ENCODE results near the gene DDX56. TPM values are rescaled to one million over a fixed set of nuclear protein-coding genes. Genes with fewer than 3 reads are reported as not detected.

DDX56 gene
- total RNA-seq, 2 donors from 2014 or later, result 52.9 to 60.6 TPM

DNA sequence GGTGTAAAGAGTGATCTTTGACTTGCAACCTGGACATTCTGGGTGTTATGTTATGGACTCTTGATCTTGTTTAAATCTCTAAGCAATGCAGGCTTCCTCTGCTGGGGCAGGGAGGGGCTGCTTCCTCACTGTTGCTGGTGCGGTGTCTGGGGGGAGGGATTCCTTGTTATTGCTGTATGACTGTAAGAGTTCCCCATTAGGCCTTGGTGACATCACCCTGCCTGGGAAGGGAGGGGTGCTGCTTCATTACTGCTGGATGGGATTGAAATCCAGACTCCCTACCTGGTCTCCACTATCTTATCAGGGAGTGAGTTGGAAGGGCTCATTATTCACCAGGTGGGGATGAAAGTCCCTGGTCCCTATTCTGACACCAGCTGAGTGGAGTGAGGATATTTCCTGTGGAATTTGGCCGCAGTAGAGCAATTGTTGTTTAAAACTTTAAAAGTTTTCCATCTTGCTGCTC, 41.5 kb upstream of the DDX56 start:
- Histone ChIP-seq H3K36me3 (no peaks in the 10 kb centered on the region), H3K27me3 (replicated peaks; ENCODE audit: insufficient read depth) (no peaks in the 10 kb centered on the region), H3K4me3 (no peak overlapping the region), H3K27ac (no peak overlapping the region), H3K4me1 (replicated peaks) (peaks cover 6% of the 10 kb centered on the region), H3K9me3 (no peaks in the 10 kb centered on the region)
- no peak for DNase-seq (ENCODE audit: low spot score)
- 79% methylated on average over 2 of the region's 2 CpGs for WGBS
- TF ChIP-seq POLR2AphosphoS5 (IDR thresholded peaks at IDR 0.05) (no peak), POLR2A (IDR thresholded peaks at IDR 0.05) (no peak)
- TF ChIP-seq, protein P1, sequence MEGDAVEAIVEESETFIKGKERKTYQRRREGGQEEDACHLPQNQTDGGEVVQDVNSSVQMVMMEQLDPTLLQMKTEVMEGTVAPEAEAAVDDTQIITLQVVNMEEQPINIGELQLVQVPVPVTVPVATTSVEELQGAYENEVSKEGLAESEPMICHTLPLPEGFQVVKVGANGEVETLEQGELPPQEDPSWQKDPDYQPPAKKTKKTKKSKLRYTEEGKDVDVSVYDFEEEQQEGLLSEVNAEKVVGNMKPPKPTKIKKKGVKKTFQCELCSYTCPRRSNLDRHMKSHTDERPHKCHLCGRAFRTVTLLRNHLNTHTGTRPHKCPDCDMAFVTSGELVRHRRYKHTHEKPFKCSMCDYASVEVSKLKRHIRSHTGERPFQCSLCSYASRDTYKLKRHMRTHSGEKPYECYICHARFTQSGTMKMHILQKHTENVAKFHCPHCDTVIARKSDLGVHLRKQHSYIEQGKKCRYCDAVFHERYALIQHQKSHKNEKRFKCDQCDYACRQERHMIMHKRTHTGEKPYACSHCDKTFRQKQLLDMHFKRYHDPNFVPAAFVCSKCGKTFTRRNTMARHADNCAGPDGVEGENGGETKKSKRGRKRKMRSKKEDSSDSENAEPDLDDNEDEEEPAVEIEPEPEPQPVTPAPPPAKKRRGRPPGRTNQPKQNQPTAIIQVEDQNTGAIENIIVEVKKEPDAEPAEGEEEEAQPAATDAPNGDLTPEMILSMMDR (IDR thresholded peaks at IDR 0.05), result no peak
- intact Hi-C loops (cut with DNase I), result no loop called here

DNA sequence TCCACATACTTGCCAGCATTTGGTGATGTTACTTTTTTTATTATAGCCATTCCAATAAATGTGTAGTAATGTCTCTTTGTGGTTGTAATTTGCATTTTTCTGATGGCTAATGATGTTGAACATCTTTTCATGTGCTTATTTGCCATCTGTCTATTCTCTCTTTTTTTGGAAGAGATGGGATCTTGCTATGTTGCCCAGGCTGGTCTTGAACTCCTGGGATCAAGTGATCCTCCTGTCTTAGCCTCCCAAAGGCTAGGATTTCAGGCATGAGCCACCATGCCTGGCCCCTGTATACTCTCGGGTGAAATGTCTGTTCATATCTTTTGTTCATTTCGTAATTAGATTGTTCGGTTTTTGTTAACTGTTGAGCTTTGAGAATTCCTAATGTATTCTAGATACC, 36.1 kb upstream of the DDX56 start:
- Histone ChIP-seq H3K4me3 (no peak overlapping the region), H3K4me1 (replicated peaks) (no peaks in the 10 kb centered on the region), H3K9me3 (no peaks in the 10 kb centered on the region), H3K36me3 (no peaks in the 10 kb centered on the region), H3K27me3 (replicated peaks; ENCODE audit: insufficient read depth) (no peaks in the 10 kb centered on the region), H3K27ac (no peak overlapping the region)
- 92% methylated on average over 3 of the region's 3 CpGs for WGBS
- intact Hi-C loops (cut with DNase I), result loop anchor here (10.0 kb wide), 2 partner anchors 135 to 375 kb away; partner anchors contain the start of gene ZMIZ2
- TF ChIP-seq POLR2A (IDR thresholded peaks at IDR 0.05), result no peak
- no peak for TF ChIP-seq POLR2AphosphoS5 (IDR thresholded peaks at IDR 0.05)
- TF ChIP-seq, protein P1 (IDR thresholded peaks at IDR 0.05), result no peak
- DNase-seq (ENCODE audit: low spot score), result no peak

DNA sequence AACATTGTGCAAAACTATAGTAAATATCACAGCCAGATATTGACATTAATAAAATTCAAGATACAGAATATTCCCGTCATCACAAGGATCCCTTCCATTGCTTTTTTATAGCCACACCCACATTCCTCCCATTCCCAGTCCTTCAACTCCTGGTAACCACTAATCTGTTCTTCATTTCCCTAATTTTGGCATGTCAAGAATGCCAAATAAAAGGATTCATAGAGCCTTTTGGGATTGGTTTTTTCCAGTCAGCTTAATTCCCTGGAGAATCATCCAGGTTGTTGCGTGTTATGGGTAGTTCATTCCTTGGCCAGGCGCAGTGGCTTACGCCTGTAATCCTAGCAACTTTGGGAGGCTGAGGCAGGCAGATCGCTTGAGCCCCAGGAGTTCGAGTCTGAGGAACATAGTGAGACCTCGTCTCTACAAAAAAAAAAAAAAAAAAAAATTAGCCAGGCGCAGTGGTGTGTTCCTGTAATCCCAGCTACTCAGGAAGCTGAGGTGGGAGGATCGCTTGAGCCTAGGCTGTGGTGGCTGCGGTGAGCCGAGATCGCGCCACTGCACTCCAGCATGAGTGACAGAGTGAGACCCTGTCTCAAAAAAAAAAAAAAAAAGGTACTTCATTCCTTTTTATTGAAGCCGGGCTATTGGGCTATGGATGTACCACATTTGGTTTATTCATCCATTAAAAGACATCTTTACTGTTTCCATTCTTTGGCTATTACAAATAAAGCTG, 35.4 kb upstream of the DDX56 start:
- no peak overlapping the region for H3K27ac ChIP-seq
- H3K27me3 ChIP-seq (replicated peaks; ENCODE audit: insufficient read depth), result no peaks in the 10 kb centered on the region
- H3K4me3 ChIP-seq, result no peak overlapping the region
- H3K9me3 ChIP-seq, result no peaks in the 10 kb centered on the region
- intact Hi-C loops (cut with DNase I), result loop anchor here (10.0 kb wide), 2 partner anchors 136 to 376 kb away; partner anchors contain the start of gene ZMIZ2
- 73% methylated on average over 14 of the region's 14 CpGs for WGBS
- no peaks in the 10 kb centered on the region for H3K4me1 ChIP-seq (replicated peaks)
- no peak for TF ChIP-seq POLR2A (IDR thresholded peaks at IDR 0.05)
- TF ChIP-seq POLR2AphosphoS5 (IDR thresholded peaks at IDR 0.05), result no peak
- TF ChIP-seq, protein P1 (IDR thresholded peaks at IDR 0.05), result no peak
- H3K36me3 ChIP-seq, result no peaks in the 10 kb centered on the region
- no peak for DNase-seq (ENCODE audit: low spot score)

DNA sequence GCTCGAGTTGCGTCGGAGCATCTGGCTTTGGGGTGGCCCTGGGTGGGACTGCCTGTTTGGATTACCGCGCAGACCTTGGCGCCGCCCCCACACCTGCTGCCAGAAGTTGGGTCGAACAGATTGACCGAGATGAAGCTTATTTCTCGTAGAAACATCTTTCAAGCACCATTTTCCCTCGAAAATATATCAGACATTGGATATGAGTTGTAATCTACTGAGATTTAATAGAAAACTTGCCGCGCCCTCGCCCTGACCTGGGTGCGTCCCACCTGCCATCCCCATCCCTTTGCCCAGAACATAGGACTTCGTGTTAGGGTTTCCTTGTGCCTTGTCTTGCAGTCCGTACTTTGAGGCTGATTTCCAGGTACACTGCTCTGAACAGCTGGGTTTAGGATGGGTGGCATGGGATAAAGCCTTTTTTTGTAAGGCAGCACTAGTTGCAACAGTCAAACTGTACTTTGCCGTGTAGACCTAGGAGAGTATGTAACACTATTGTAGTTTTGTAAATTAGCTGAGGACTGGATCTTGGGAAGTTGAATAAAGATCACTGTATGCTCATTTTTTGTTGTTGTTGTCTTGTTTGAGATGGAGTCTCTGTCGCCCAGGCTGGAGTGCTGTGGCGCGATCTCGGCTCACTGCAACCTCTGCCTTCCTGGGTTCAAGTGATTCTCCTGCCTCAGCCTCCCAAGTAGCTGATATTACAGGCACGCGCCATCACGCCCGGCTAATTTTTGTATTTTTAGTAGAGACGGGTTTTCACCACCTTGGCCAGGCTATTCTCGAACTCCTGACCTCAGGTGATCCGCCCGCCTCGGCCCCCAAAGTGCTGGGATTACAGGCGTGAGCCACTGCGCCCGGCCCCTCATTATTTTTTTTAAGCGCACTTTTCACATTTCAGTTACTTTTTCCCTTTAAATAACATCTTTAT, 33.7 kb upstream of the DDX56 start:
- TF ChIP-seq POLR2A (IDR thresholded peaks at IDR 0.05) (no peak), POLR2AphosphoS5 (IDR thresholded peaks at IDR 0.05) (no peak)
- TF ChIP-seq, protein P1 (IDR thresholded peaks at IDR 0.05), result no peak
- H3K27ac ChIP-seq, result peak overlapping the region; percentile 94 to 99
- no peaks in the 10 kb centered on the region for H3K9me3 ChIP-seq
- no peaks in the 10 kb centered on the region for H3K36me3 ChIP-seq
- intact Hi-C loops (cut with DNase I), result loop anchor here (1.0 to 10.0 kb wide), 6 partner anchors 25 to 377 kb away; partner anchors contain the start of genes H2AZ2, PPIA, PURB and TMED4
- no peak for DNase-seq (ENCODE audit: low spot score)
- 45% methylated on average over 35 of the region's 35 CpGs for WGBS
- no peaks in the 10 kb centered on the region for H3K27me3 ChIP-seq (replicated peaks; ENCODE audit: insufficient read depth)
- no peaks in the 10 kb centered on the region for H3K4me1 ChIP-seq (replicated peaks)
- peak overlapping the region; percentile 60 to 87 for H3K4me3 ChIP-seq

All from prostate gland (tissue), 2 donors.